HG03045 (cell line): Measurements from ENCODE around the gene SMOC1.

ENCODE experiments used
- ATAC-seq: cut with Tn5 transposase; IDR thresholded peaks from one replicate; pipeline ENCODE4 v1.9.1; 2021; ENCODE audit warnings: mild to moderate bottlenecking, moderate library complexity; ENCODE audit not compliant: unreplicated experiment

The SMOC1 gene

DNA sequence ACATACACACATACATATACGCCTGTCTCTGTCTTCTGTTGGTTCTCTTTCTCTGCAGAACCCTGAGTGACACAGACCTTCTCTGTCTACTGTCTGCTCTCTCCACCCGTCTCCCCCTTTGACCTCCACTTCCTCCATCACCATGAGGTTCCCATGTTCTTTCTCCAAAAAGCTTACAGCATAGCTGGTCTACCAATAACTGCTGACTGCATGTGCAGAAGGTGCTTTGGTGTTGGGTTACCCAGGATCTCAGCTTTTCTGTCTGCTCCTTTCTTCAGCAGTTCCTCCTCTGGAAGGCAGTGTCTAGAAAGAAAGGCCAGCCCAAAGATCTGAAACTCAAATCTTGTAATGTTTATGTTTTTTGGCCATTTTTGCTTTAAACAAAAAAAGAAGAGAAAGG lies 125.6 kb downstream of the SMOC1 start:
- no peak for ATAC-seq

DNA sequence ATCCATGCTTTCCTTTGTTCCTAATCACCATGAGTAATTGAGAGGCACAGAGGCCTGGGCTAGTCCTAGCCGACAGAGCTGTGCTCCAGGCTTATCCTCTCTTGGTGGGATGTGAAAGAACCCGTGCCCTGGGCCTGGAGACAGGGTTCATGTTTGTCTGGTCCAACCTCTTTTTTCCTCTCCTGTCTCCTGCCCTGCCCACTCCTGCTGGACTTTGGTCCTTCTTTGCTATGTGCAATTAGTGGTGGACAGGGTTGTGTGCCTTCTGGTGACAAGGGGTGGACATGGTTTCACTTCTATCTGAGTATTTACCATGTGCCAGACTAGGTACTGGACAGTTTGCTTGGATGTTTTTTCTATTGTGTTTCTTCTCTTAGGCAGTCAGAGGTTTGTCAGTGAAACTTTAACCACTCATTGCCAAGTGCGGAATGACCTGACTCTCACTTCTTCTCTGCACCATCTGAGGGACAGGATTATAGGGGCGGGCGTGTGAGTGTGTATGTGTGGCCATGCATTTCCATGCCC lies 126.1 kb downstream of the SMOC1 start:
- ATAC-seq: no peak

DNA sequence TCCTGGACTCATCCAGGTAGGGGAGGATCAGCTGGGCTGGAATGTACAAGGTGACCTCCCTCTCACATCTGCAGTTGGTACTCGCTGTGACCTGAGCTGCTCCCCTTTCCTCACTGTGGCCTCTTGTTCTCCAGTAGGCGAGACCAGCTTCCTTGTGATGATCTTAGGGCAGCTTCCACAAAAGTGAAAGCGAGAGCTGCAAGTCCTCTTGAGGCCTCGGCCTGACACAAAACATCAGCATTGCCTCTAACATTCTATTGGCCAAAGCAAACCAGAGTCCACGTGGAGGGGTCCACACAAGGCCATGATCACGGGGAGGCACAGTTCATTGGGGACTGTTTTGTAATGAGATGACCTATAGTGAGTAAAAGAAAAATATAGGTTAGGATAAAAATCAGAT lies 127.5 kb downstream of the SMOC1 start:
- ATAC-seq: no peak

DNA sequence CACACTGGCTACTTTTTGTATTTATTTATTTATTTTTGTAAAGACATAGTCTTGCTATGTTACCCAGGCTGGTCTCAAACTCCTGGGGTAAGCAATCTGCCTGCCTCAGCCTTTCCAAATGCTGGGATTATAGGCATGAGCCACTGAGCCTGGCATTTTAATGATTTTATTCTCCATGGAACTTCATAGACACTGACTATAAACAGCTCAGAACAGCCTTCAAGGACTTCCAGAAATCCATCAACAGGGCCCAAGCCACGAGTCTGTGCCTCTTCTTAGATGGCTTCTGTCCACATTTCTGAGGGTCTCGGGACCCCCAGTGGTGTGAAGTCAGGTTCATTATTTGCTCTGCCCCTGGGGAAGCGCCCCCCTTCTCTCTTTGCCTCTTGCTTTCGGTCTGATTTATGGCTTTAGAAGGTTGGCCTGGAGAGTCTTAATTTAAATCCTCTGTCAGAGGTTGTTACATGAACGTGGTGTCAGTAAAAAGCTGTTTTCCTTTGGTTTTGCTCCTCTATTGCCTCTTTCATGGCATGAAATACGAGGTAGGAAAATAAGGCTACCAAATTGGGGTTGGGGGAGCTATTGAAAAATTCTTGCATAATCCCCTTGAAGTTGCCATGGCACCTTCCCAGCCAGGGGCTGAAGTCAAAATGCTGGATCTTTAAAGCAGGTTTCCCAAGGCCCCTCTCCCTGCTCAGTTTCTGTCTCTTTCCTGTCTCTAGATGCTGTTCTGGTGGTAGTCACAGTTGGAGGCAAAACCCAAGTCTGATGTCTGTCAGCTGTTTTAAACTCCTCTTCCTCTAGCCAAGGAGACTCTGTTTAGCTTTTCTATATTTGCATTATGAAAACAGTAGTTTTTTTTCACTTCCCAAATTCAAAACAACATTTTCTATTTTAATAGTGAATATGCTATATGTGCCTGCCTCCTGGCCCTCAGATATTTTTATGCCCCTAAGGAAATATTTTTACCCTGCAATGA lies 129.4 kb downstream of the SMOC1 start:
- no peak for ATAC-seq

DNA sequence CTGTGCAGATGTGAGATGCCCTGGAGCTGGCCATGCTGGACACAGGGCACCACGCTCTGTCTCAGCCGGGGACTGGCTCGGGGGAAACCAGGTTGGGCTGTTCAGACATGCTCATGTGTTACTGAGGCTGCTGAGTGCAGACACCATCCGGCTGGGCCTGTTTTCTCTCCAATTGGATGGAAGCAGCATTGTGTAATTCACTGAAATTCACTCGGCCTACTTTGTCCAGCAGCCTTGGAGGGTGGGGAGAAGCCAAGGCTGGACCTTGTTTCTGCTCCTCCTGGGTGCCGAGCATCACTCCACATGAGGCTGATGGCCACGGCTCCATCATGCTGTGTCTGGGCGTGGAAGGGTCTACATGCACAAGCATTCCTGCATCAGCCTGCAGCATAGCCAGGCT lies 130.7 kb downstream of the SMOC1 start:
- ATAC-seq: no peak

DNA sequence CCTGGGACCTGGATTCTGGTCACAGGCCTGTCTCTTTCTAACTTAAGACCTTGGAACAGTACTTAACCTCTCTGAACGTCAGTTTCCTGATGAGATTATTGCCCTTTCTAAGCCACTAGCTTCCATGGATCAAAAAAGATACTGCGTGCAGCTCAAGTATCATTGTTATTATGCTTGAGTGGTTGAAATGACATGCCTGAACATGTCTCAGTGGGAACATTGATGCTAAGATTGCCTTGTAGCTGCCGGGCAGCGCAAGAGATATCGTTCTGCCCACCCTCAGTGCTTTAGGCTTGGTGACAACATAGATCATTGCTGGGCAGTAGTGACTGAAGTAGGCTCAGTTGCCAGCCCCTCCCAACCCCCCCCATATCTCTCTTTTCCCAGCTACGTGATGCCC lies 131.9 kb downstream of the SMOC1 start:
- no peak for ATAC-seq

DNA sequence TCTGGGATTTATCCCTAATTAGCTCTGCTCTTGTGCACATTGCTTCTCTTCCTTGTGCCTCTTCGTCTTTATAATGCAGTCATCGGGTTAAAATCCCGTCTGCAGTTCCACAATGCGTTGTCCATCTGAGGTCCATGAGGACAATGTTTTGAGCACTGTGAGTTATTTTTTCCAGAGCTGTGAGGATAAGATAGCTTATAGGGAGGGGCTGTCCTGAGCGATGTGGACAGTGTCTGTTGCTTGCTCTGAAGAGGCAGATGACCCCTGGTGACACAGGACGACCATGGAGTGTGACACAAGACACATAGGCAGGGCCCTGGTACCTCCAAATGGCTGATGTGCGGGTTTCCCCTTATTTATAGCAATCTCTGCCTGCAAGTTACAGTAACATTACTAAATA lies 132.5 kb downstream of the SMOC1 start:
- no peak for ATAC-seq

DNA sequence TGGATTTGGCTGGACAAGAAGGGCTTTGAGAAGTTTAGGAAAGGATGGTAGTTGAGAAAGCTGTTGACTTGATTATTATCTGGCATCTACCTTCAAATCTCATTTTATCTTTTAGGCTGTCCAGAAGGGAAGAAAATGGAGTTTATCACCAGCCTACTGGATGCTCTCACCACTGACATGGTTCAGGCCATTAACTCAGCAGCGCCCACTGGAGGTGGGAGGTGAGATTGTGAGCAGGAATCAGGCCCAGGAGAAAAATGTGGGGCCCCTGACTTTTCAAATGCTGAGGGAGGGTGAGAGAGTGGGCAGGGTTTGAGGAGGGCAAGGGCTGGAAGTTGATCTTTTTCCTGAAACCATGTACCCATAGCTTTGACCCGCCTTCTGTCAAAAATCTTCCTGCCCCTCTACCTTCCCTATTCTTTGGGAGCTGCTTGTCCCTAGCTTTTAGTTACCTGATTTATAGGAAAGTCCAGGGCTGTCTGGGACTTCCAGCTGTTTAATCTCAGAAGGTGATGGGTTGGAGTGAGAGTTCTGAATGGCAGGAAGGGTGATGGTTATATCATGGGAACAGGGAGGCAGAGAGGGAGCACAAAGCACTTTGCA lies 134.2 kb downstream of the SMOC1 start:
- ATAC-seq: no peak

DNA sequence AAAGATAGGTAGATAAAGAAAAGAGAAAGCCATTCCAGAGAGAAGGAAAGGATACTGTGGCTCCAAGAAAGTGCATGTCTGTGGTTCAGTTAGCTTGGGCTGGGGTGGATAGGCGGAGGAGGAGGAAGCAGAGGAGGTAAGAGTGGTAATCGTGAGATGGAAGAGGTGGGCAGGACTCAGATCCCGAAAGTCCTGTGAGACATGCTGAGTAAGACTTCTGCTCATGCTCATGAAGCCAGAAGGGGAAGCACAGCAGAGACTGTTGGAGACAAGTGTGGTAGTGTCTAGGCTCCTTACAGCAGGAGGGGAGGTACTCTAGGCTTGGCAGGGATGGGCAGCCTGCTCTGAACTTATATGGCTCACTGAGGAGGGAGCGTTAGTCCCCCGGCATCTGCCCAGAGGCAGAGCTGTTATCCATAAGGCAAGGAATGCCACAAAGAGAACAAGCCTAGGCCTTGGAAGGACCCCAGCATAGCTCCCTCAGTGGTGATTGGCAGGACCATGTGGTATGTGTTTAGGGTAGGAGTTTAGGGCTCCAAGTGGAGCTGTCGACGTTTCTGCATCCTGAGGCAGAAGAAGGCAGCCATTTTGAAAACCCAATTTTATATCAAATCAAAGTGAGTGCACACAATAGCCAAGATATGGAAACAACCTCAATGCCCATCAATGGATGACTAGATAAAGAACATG lies 135.3 kb downstream of the SMOC1 start:
- no peak for ATAC-seq

DNA sequence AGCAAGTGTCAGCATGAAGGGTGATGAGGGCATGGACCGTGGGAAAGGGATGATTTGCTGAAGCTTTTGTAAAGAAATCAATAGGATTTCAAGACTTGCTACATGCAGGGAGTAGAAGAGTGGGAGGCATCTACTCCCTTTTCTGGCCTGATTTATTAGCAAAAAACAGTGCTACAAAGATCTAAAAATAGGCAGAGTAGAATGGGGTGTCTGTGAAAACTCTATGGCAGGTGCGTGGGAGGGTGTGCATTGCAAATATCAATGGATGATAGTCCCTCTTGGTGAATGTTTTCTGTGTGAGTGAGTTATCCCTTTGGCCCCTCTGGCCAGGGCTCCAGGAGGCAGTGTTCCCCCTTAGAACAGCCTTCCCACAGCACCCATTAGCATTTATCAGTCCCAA lies 139.0 kb downstream of the SMOC1 start:
- ATAC-seq: no peak

DNA sequence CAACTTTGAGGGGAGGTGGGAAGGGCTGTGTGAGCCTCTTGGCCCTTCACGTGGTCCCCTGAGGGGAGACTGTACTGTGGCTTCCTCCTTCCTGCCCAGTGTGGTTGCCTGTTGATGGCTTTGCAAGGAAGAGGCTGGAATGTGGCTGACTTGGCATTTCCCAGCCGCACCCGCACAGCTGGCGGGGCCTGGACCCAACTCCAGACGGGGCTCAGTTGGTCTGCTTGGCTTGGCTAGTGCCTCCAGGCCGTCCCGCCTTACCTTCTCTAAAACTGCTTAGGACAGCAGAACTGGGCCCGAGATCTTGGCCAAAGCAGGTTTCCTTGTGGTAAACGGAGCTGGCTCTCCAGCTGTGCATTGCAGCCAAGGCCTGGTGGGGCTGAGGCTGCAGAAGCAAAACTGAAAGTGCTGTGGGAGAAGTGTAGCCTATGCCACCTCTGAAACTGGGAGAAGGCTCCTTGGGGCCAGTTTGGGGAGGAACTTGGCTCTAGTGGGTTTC lies 139.5 kb downstream of the SMOC1 start:
- ATAC-seq: peak; percentile 76

DNA sequence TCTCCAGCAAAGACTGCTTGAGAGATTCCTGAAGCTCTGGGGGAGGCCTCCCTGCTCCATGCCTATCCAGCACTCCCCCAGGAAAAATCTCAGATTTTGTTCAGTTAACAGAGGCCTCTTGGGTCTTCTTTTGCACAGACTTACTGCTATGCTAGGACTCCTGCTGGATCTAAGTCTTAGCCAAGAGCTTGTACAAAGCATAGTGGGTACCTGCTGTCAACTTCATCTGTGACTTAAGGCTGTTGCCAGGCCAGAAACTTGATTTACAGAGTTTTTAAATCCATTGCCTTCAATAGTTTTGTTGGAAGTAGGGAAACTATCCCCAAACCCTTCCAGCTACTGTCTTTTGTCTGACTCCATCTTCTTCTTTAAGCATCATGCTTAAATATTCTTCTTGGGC lies 140.5 kb downstream of the SMOC1 start:
- ATAC-seq: no peak

DNA sequence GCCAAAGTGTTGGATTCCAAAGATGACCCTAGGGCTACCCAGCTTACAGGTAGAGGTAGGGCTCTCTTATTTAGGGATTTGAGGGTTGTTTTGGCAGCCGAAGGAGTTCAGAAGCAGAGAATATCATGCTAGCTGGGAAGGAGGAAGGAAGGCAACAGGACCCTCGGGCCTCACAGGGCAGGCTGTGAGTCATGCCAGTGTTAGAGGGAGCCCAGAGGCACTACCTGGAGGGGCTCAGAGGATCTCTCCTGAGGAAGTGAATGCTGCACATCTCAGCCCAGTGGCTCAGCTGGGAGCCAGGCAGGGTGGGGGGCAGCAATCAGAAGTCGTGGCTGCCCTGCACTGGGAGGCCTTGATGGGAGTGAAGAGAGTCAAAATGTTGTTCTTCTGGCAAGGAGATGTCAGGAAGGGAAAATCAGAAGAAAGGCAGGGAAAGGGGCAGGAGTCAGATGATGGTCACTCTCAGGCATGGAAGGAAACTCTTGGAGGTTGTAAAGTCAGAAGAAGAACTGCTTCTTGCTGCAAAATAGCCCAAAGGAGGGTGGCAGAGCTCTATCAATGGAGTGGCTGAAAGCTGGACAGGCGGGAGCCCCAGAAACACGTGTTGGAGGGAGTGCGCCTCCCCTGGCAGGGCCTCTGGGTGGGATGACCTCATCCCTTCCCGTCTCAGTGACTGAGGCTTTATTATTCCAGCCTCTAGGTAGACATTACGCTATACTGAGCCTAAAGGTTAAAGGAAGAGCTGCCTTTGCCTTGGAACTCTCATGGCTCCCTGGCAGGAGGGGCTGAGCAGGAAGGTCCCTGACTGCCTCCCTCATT lies 141.3 kb downstream of the SMOC1 start:
- ATAC-seq: no peak

DNA sequence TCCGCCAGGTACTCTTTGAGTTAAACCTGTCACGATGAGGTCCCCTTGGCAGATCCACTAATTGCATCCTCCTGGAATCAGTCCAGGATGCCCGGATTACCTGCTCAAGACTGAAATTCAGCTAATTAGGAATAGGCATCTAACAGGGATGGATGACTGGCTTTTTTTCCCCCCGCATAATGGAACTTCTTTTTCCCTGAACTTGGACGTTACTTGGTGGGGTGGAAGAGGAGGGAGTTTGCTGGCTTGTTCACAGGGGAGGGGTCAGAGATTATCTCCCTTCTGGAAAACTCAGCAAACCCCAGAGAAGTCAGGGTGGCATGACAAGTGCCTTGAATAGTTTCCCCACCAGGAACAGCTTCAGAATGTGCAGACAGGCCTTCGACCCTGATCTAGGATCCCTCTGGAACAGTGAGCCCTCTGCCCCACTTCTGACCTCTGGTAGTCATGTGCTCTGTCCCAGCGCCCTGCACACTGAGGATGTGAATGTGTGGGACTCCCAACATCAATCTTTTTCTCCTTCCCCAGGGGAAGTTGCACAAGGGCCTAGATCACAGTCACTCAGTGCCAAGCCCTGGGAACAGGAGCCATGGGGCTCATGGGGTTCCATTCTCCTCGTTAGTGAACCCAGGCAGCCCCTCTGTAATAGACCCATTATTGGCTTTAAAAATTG lies 142.5 kb downstream of the SMOC1 start:
- no peak for ATAC-seq

DNA sequence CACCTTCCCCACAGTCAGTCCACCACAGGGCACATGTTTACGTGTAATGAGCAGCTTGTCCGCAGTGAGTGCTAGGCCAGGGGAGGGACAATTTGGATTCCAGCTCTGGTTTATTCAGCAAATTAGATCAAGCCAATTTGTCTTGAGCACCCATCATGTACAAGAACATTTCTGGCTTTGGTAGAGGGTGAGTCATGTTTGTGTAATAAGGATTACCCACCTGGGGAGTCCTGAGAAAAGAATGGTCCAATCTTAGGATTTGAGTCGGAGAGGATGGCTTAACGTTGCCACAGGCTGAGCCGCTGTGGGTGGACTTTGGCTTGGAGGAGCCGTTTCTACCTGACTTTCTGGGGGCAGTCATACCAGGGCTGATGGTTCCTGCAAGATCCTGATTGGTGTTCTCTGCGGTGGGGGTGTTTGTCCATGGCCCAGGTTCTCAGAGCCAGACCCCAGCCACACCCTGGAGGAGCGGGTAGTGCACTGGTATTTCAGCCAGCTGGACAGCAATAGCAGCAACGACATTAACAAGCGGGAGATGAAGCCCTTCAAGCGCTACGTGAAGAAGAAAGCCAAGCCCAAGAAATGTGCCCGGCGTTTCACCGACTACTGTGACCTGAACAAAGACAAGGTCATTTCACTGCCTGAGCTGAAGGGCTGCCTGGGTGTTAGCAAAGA lies 143.7 kb downstream of the SMOC1 start:
- no peak for ATAC-seq

DNA sequence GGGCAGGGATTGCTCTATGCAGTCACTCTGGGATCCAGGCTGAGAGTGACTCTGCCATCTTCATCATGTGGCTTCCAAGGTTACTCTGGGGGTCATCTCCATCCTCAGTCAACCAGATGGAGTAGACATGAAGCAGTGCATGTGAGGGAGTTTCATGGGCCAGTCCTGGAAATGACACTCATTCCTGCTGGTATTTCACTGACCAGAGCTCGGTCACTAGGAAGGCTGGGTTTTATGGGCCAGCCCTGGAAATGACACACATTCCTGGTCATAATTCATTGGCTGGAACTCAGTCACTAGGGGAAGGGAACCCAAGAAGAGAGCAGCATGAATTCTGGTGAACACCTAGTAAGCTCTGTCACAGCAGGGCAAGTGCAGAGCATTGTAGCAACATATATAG lies 144.7 kb downstream of the SMOC1 start:
- ATAC-seq: no peak

DNA sequence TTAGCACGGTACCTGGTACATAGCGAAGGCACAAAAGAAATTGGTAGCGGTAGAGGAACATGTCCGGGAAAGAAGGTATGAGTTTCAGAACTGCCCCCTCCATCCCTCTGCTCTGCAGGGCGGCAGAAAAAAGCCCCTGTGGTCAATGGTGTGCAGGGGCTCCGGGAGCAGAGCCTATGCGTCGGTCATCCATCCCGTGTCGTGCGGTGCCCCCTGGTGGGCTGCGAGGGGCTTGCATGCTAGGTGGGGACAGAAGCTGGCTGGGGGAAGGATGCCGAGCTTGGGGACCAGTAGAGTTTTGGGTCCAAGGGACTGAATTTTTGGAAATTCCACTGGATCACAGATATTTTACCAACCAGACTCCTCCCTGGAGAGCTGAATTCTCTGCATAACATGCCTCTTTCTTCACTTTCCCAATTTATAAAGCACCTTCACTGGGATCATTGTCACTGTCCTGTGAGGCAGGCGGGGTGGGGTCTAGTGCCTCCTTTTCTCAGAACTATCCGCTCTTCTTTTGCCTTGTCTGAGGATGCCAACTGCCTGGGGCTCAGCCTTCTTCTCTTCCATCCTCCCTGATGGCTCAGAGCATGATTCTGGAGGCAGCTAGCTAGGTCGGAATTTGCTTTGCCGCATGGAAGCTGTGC lies 148.7 kb downstream of the SMOC1 start:
- no peak for ATAC-seq

DNA sequence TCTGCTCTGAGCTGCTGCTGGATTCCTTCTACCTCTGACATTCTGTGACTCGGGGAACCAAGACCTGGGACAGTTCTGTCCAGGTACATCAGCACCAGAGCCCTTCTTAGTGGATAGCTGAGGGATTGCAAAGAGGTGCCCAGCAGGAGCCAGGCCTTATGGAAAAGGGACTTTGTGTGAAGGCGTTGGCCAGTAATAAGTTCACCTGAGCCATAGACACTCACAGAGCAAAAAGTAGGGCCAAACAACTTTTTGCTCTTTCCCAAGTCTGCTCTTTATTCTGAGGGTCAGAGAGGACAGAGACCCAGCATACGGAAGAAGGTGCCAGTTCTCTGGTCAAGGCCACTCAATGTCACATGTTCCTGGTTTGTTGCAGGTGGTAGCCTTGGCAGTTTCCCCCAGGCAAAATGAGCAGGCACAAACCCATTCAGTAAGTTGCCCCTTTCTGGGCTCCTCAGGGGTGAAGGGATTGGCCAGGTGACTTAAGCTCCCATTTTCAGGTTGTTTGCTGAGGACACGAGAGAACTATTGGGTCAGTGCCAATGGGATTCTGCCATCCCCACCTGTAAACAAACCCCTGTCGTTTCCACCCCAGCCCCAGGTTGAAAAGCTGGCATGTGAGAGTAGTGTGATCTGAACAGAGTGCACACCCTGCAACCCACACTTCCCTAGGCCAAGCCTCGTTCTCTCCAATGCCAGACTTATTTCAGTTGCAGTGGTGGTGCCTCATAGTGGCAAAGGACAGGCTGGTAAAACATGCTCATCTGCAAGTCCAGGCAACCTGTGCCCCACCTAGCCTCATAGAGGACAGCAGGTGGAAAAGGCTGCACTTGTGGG lies 150.3 kb downstream of the SMOC1 start:
- no peak for ATAC-seq
